Parathyroid adenoma (tissue), 2 donors: ENCODE measurements around the gene TCF4.

Experiments used
- H2AFZ ChIP-seq: fragments of 300-600 bp; sonication (generic); one replicate; pipeline ENCODE4 v1.7.0; 2017; ENCODE audit warnings: antibody characterized with exemption, mild to moderate bottlenecking
- H3K27ac ChIP-seq: fragments of 300-600 bp; sonication (generic); one replicate; pipeline ENCODE4 v1.7.0; 2017
- H3K27me3 ChIP-seq: fragments of 300-600 bp; sonication (generic); one replicate; pipeline ENCODE4 v1.7.0; 2017; ENCODE audit warnings: low read length; ENCODE audit not compliant: control insufficient read depth, insufficient read depth
- H3K36me3 ChIP-seq: fragments of 300-600 bp; sonication (generic); one replicate; pipeline ENCODE4 v1.7.0; 2017; ENCODE audit warnings: low read length; ENCODE audit not compliant: control insufficient read depth, insufficient read depth
- H3K4me1 ChIP-seq: fragments of 300-600 bp; sonication (generic); one replicate; pipeline ENCODE4 v1.7.0; 2017; ENCODE audit warnings: control low read depth
- H3K4me2 ChIP-seq: fragments of 300-600 bp; sonication (generic); one replicate; pipeline ENCODE4 v1.7.0; 2017; ENCODE audit warnings: low read length
- H3K4me3 ChIP-seq: fragments of 300-600 bp; sonication (generic); one replicate; pipeline ENCODE4 v1.7.0; 2017; ENCODE audit warnings: low read depth, low read length
- H3K79me2 ChIP-seq: fragments of 300-600 bp; sonication (generic); one replicate; pipeline ENCODE4 v1.7.0; 2017; ENCODE audit warnings: control low read depth
- H3K9ac ChIP-seq: fragments of 300-600 bp; sonication (generic); one replicate; pipeline ENCODE4 v1.7.0; 2017; ENCODE audit warnings: mild to moderate bottlenecking
- H3K9me3 ChIP-seq: fragments of 300-600 bp; sonication (generic); one replicate; pipeline ENCODE4 v1.7.0; 2017; ENCODE audit warnings: low read length; ENCODE audit not compliant: control insufficient read depth
- CTCF ChIP-seq: fragments of 300-600 bp; sonication (generic); IDR thresholded peaks from one replicate; pipeline ENCODE4 v1.7.0; 2017; ENCODE audit warnings: antibody characterized with exemption, mild to moderate bottlenecking
- donor health status: primary hyperparathyroidism.

TCF4 gene

GRCh38 chr18:55396267-55396905, 191.6 kb downstream of the TCF4 start:
- Histone ChIP-seq H3K27ac (no peak overlapping the region), H3K4me2 (no peak overlapping the region), H3K9me3 (no peaks in the 10 kb centered on the region), H3K4me1 (no peaks in the 10 kb centered on the region), H3K79me2 (no peaks in the 10 kb centered on the region), H2AFZ (no peak overlapping the region), H3K9ac (no peak overlapping the region), H3K4me3 (no peak overlapping the region), H3K36me3 (no peaks in the 10 kb centered on the region), H3K27me3 (no peaks in the 10 kb centered on the region)
- no peak for TF ChIP-seq CTCF

- Histone ChIP-seq H3K27me3 (no peaks in the 10 kb centered on the region), H3K4me2 (no peak overlapping the region), H3K4me1 (no peaks in the 10 kb centered on the region), H3K79me2 (no peaks in the 10 kb centered on the region), H3K9ac (no peak overlapping the region), H2AFZ (no peak overlapping the region), H3K4me3 (no peak overlapping the region), H3K9me3 (no peaks in the 10 kb centered on the region), H3K27ac (no peak overlapping the region), H3K36me3 (no peaks in the 10 kb centered on the region)
- TF ChIP-seq CTCF: no peak
Observed at GRCh38 chr18:55395799-55396198, 192.2 kb downstream of the TCF4 start.

GRCh38 chr18:55390898-55391297, 197.1 kb downstream of the TCF4 start:
- Histone ChIP-seq H3K4me3 (no peak overlapping the region), H3K9ac (no peak overlapping the region), H3K27me3 (no peaks in the 10 kb centered on the region), H3K4me1 (peaks cover 4% of the 10 kb centered on the region), H2AFZ (no peak overlapping the region), H3K36me3 (no peaks in the 10 kb centered on the region), H3K4me2 (no peak overlapping the region), H3K9me3 (no peaks in the 10 kb centered on the region), H3K27ac (no peak overlapping the region), H3K79me2 (no peaks in the 10 kb centered on the region)
- no peak for TF ChIP-seq CTCF

GRCh38 chr18:55387139-55387984, 200.6 kb downstream of the TCF4 start:
- no peak overlapping the region for H3K4me3 ChIP-seq

More at GRCh38 chr18:55387139-55387984, 200.6 kb downstream of the TCF4 start:
- Histone ChIP-seq H3K4me2 (no peak overlapping the region), H3K27me3 (no peaks in the 10 kb centered on the region), H3K9ac (no peak overlapping the region), H3K79me2 (no peaks in the 10 kb centered on the region), H3K9me3 (no peaks in the 10 kb centered on the region), H2AFZ (no peak overlapping the region), H3K36me3 (no peaks in the 10 kb centered on the region), H3K4me1 (peaks cover 4% of the 10 kb centered on the region), H3K27ac (peak overlapping the region; percentile 76)
- no peak for TF ChIP-seq CTCF
